Measurements from ENCODE around the gene BARHL1. TPM values are rescaled to one million over a fixed set of nuclear protein-coding genes. Genes with fewer than 3 reads are reported as not detected.

BARHL1 gene
- total and polyA plus RNA-seq, 2 donors (not counting 3 experiments of a cell fraction or from before 2014, with no cell fraction given) = not detected

DNA sequence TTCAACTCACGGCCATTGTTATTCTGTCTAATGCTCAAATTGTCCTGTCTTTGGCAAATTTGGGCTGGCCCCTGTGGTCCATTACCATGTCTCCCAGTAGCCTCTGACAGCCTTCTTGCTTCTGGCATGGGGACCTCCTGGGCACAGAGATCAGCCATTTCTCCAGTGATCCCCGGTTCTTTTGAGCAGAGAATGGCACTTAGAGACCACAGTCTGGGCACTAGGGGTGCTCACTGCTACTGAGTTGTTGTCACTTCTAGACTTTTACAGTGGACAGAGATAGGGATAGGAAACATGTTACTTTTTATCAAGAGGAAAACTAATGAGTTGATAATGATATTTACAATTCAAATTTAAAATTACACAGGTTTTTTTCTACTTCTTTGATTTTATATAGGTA, 47.6 kb upstream of the BARHL1 start:
- H3K9me1 ChIP-seq (replicated peaks; ENCODE audit: control insufficient read depth, extremely low read depth, insufficient read depth, low read length) = no peaks in the 10 kb centered on the region
- FAIRE-seq (no peak), DNase-seq (ENCODE audit: low read depth, low spot score) (no peak)
- no peak overlapping the region for H3K27ac ChIP-seq (ENCODE audit: insufficient read depth, low read depth, low read length)
- no peak overlapping the region for H3K4me2 ChIP-seq (ENCODE audit: insufficient read depth, low read length)
- TF ChIP-seq, protein P1, sequence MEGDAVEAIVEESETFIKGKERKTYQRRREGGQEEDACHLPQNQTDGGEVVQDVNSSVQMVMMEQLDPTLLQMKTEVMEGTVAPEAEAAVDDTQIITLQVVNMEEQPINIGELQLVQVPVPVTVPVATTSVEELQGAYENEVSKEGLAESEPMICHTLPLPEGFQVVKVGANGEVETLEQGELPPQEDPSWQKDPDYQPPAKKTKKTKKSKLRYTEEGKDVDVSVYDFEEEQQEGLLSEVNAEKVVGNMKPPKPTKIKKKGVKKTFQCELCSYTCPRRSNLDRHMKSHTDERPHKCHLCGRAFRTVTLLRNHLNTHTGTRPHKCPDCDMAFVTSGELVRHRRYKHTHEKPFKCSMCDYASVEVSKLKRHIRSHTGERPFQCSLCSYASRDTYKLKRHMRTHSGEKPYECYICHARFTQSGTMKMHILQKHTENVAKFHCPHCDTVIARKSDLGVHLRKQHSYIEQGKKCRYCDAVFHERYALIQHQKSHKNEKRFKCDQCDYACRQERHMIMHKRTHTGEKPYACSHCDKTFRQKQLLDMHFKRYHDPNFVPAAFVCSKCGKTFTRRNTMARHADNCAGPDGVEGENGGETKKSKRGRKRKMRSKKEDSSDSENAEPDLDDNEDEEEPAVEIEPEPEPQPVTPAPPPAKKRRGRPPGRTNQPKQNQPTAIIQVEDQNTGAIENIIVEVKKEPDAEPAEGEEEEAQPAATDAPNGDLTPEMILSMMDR (IDR thresholded peaks at IDR 0.05; ENCODE audit: extremely low read depth in 1 of 2, insufficient read depth in 1 of 2, low read depth in 1 of 2, low read length in 2 of 2) = no peak
- TF ChIP-seq FOS (IDR thresholded peaks at IDR 0.05; ENCODE audit: borderline replicate concordance, insufficient read depth, low read length) (no peak), JUN (IDR thresholded peaks at IDR 0.05; ENCODE audit: borderline replicate concordance, insufficient read depth, insufficient read length, low read depth) (no peak), POLR2AphosphoS5 (IDR thresholded peaks at IDR 0.05; ENCODE audit: insufficient read depth, low read depth, low read length) (no peak), POLR2A (IDR thresholded peaks at IDR 0.05; ENCODE audit: low read depth, low read length) (no peak), GATA2 (IDR thresholded peaks at IDR 0.05; ENCODE audit: insufficient read depth, insufficient read length, low read depth, low read length) (no peak), EZH2 (IDR thresholded peaks at IDR 0.05; ENCODE audit: borderline replicate concordance, low read depth, low read length, severe bottlenecking) (no peak), MYC (IDR thresholded peaks at IDR 0.05; ENCODE audit: low read depth, low read length) (no peak)
- TF ChIP-seq, protein P2, sequence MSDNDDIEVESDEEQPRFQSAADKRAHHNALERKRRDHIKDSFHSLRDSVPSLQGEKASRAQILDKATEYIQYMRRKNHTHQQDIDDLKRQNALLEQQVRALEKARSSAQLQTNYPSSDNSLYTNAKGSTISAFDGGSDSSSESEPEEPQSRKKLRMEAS (IDR thresholded peaks at IDR 0.05; ENCODE audit: insufficient read depth, insufficient read length) = no peak
- no peaks in the 10 kb centered on the region for H3K9me3 ChIP-seq (replicated peaks; ENCODE audit: control insufficient read depth, insufficient read depth, low read length)
- no TSS peak for BruUV-seq (replicated peaks)
- H3K27me3 ChIP-seq (ENCODE audit: control insufficient read depth in 2 of 2, insufficient read depth in 2 of 2, low read length in 2 of 2) = no peaks in the 10 kb centered on the region
- dilution Hi-C loops (cut with MboI; ENCODE audit: extremely low pct_ligation_motif_present, low sequenced_read_pairs) (no loop called here), intact Hi-C loops (cut with micrococcal nuclease) (no loop called here)
- H3K36me3 ChIP-seq (ENCODE audit: control insufficient read depth in 2 of 2, extremely low read depth in 1 of 2, insufficient read depth in 2 of 2, low read length in 2 of 2) = no peaks in the 10 kb centered on the region
- ChIA-PET POLR2A (no interaction called here), CTCF (no interaction called here)
- H3K4me1 ChIP-seq (ENCODE audit: control insufficient read depth, extremely low read depth, insufficient read depth, low read length) = no peaks in the 10 kb centered on the region
- no peak overlapping the region for H2AFZ ChIP-seq (ENCODE audit: low read depth, low read length)
- H4K20me1 ChIP-seq (replicated peaks; ENCODE audit: control insufficient read depth, extremely low read depth, insufficient read depth, low read length) = no peaks in the 10 kb centered on the region
- no peaks in the 10 kb centered on the region for H3K79me2 ChIP-seq (ENCODE audit: control insufficient read depth, insufficient read depth, low read length)
- H3K4me3 ChIP-seq (replicated peaks in 1 of 3; ENCODE audit: insufficient read depth in 1 of 3, low read depth in 1 of 3, low read length in 3 of 3) = no peak overlapping the region
- no peak overlapping the region for H3K9ac ChIP-seq (replicated peaks; ENCODE audit: extremely low read depth, insufficient read depth, low read length)

All from endothelial cell of umbilical vein (primary cell).